Glutamatergic neuron (in vitro differentiated cells): ENCODE data around the gene BOC. TPM values are rescaled to one million over a fixed set of nuclear protein-coding genes. Genes with fewer than 3 reads are reported as not detected.
A peak's percentile ranks its signal among the peaks of the same experiment; 100 is the strongest.

Experiments used
- DNase-seq: peaks from one replicate; pipeline ENCODE4 v3.0.0; 2022
- H3K27ac Mint-ChIP-seq: one replicate; pipeline ENCODE4 v1.8.0; 2020; ENCODE audit warnings: mild to moderate bottlenecking, mixed read lengths, inconsistent platforms; ENCODE audit not compliant: unreplicated experiment
- H3K27me3 Mint-ChIP-seq: one replicate; pipeline ENCODE4 v1.8.0; 2020; ENCODE audit warnings: mild to moderate bottlenecking, moderate library complexity, mixed read lengths, inconsistent platforms; ENCODE audit not compliant: unreplicated experiment
- H3K36me3 Mint-ChIP-seq: one replicate; pipeline ENCODE4 v1.8.0; 2020; ENCODE audit warnings: mild to moderate bottlenecking, mixed read lengths, inconsistent platforms; ENCODE audit not compliant: unreplicated experiment
- H3K4me1 Mint-ChIP-seq: one replicate; pipeline ENCODE4 v1.8.0; 2020; ENCODE audit warnings: mild to moderate bottlenecking, low read depth, mixed read lengths, inconsistent platforms; ENCODE audit not compliant: unreplicated experiment
- H3K4me3 Mint-ChIP-seq: one replicate; pipeline ENCODE4 v1.8.0; 2020; ENCODE audit warnings: mild to moderate bottlenecking, mixed read lengths, inconsistent platforms; ENCODE audit not compliant: unreplicated experiment
- H3K9me3 Mint-ChIP-seq: one replicate; pipeline ENCODE4 v1.8.0; 2020; ENCODE audit warnings: mild to moderate bottlenecking, moderate library complexity, mixed read lengths, inconsistent platforms; ENCODE audit not compliant: unreplicated experiment
- CTCF ChIP-seq: fragments of 200-600 bp; sonication (generic); IDR thresholded peaks from one replicate; pipeline ENCODE4 v1.5.0; 2021; ENCODE audit not compliant: partially characterized antibody, unreplicated experiment
- total RNA-seq: library from RNA; stranded (reverse); fragmentation: NEBNext Ultra II Directional; extraction: Animal tissue kit (Norgen Biotek cat#: 25700); gene quantifications from one replicate; pipeline ENCODE4 v1.2.1, GENCODE V29; 2021; ENCODE audit not compliant: unreplicated experiment

Gene BOC
- total RNA-seq, 1 donor from 2014 or later, result 32.9 TPM

GRCh38 chr3:113277414-113277813, 66.1 kb downstream of the BOC start:
- TF ChIP-seq CTCF, result no peak
- DNase-seq, result no peak
- no peak overlapping the region for H3K27ac Mint-ChIP-seq
- H3K36me3 Mint-ChIP-seq, result peaks cover 14% of the 10 kb centered on the region
- H3K27me3 Mint-ChIP-seq, result peaks cover 5% of the 10 kb centered on the region
- H3K9me3 Mint-ChIP-seq, result peaks cover 1% of the 10 kb centered on the region
- H3K4me3 Mint-ChIP-seq, result no peak overlapping the region
- H3K4me1 Mint-ChIP-seq, result peaks cover 15% of the 10 kb centered on the region

GRCh38 chr3:113277941-113278598, 66.7 kb downstream of the BOC start:
- DNase-seq, result no peak
- peaks cover 14% of the 10 kb centered on the region for H3K36me3 Mint-ChIP-seq
- H3K4me3 Mint-ChIP-seq, result no peak overlapping the region
- TF ChIP-seq CTCF, result no peak
- H3K27me3 Mint-ChIP-seq, result peaks cover 5% of the 10 kb centered on the region
- H3K27ac Mint-ChIP-seq, result peak overlapping the region; percentile 28
- peaks cover 1% of the 10 kb centered on the region for H3K9me3 Mint-ChIP-seq
- peaks cover 15% of the 10 kb centered on the region for H3K4me1 Mint-ChIP-seq

- H3K36me3 Mint-ChIP-seq, result peaks cover 14% of the 10 kb centered on the region
- TF ChIP-seq CTCF, result no peak
- peaks cover 1% of the 10 kb centered on the region for H3K9me3 Mint-ChIP-seq
- H3K27ac Mint-ChIP-seq, result peak overlapping the region; percentile 28
- H3K4me1 Mint-ChIP-seq, result peaks cover 15% of the 10 kb centered on the region
- peaks cover 5% of the 10 kb centered on the region for H3K27me3 Mint-ChIP-seq
- H3K4me3 Mint-ChIP-seq, result no peak overlapping the region
- DNase-seq, result no peak
Observed at GRCh38 chr3:113278599-113278955, 67.2 kb downstream of the BOC start.

- Mint-ChIP-seq H3K36me3 (peaks cover 14% of the 10 kb centered on the region), H3K27ac (no peak overlapping the region), H3K27me3 (peaks cover 5% of the 10 kb centered on the region), H3K9me3 (peaks cover 1% of the 10 kb centered on the region), H3K4me3 (no peak overlapping the region), H3K4me1 (peaks cover 14% of the 10 kb centered on the region)
- no peak for TF ChIP-seq CTCF
- DNase-seq, result no peak
Observed at GRCh38 chr3:113279686-113280085, 68.3 kb downstream of the BOC start.

GRCh38 chr3:113283306-113283705, 71.9 kb downstream of the BOC start:
- no peak for DNase-seq
- TF ChIP-seq CTCF, result no peak
- peaks cover 4% of the 10 kb centered on the region for H3K9me3 Mint-ChIP-seq
- H3K4me3 Mint-ChIP-seq, result no peak overlapping the region
- peaks cover 14% of the 10 kb centered on the region for H3K36me3 Mint-ChIP-seq
- peaks cover 5% of the 10 kb centered on the region for H3K27me3 Mint-ChIP-seq
- H3K27ac Mint-ChIP-seq, result no peak overlapping the region
- H3K4me1 Mint-ChIP-seq, result peaks cover 11% of the 10 kb centered on the region
